Colonic mucosa (tissue), 4 donors: Measurements from ENCODE around the gene TBRG1. TPM values are rescaled to one million over a fixed set of nuclear protein-coding genes. Genes with fewer than 3 reads are reported as not detected.

Experiments used
- DNase-seq: peaks from one replicate; pipeline ENCODE4 v3.0.0-alpha.2; 2020
- H3K27ac ChIP-seq: fragments of 200-600 bp; one replicate; pipeline ENCODE4 v1.8.0; 2021
- H3K27me3 ChIP-seq: fragments of 200-600 bp; one replicate; pipeline ENCODE4 v1.8.0; 2021
- H3K36me3 ChIP-seq: fragments of 200-600 bp; one replicate; pipeline ENCODE4 v1.8.0; 2021
- H3K4me1 ChIP-seq: fragments of 200-600 bp; one replicate; pipeline ENCODE4 v1.8.0; 2021; ENCODE audit warnings: mild to moderate bottlenecking
- H3K4me3 ChIP-seq: fragments of 200-600 bp; one replicate; pipeline ENCODE4 v1.8.0; 2021
- H3K9ac ChIP-seq, 2 donors: one replicate each; pipeline ENCODE4 v1.7.0; 2013; ENCODE audit warnings: control low read depth in 2 of 2, low read depth in 2 of 2, low read length in 2 of 2
- H3K9me3 ChIP-seq: fragments of 200-600 bp; one replicate; pipeline ENCODE4 v1.8.0; 2021
- intact Hi-C: fragments of 100-400 bp; cut with DNase I; formaldehyde crosslinking; loops from one replicate; pipeline ENCODE4 v1.14.1; 2022
- total RNA-seq, 2 donors: library from RNA; stranded (reverse); fragmentation: NEBNext Ultra II Directional in 1 of 2; extraction: Animal tissue kit (Norgen Biotek cat#: 25700) in 1 of 2; gene quantifications; one replicate each; pipeline ENCODE4 v1.2.1, GENCODE V29; 2021
- TF ChIP-seq, protein P1 (sequence below): fragments of 200-600 bp; IDR thresholded peaks from one replicate; pipeline ENCODE4 v1.8.0; 2022; ENCODE audit warnings: antibody characterized with exemption, mild to moderate bottlenecking
- donor health status: healthy.
- donor health status: DM: no; HTN: no; CAD: no.
- donor health status: DM: no; HTN: no; CAD: no.

The TBRG1 gene
- total RNA-seq, 2 donors from 2014 or later = 25.7 to 29.1 TPM

DNA sequence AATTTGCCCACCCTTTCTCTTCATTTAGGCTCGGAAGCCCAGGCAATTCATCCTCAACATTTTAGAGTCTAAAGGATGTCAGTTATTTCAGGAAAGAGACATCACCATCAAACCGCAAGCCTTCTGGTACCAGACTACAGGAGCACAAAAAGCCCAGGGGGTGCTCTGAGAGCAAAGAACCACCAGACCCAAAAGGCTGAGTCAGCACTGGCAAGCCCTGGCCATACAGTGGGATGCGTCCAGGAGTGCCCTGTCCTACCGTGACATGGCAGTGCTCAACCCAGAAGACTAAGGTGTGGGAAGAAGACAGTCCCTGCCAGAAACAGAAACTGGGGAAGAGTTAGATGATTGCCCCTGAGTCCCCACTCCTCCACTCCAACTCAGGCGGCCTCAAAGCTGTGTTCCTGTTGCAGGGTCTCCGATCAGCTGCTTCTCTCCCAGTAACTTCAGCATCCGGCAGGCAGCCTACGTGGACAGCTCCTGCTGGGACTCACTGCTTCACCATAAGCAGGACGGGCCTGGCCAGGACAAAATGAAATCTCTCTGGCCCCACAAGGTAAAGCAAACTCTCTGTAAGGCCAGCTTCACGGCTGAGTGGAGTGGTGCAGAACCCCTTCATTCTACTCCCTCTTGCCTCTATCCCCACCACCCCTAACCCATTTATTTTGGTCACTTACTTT, 10.0 kb upstream of the TBRG1 start:
- Histone ChIP-seq H3K36me3 (no peaks in the 10 kb centered on the region), H3K4me1 (no peaks in the 10 kb centered on the region), H3K27ac (no peak overlapping the region), H3K9me3 (no peaks in the 10 kb centered on the region), H3K4me3 (no peak overlapping the region), H3K27me3 (no peaks in the 10 kb centered on the region), H3K9ac (no peak overlapping the region)
- TF ChIP-seq, protein P1, sequence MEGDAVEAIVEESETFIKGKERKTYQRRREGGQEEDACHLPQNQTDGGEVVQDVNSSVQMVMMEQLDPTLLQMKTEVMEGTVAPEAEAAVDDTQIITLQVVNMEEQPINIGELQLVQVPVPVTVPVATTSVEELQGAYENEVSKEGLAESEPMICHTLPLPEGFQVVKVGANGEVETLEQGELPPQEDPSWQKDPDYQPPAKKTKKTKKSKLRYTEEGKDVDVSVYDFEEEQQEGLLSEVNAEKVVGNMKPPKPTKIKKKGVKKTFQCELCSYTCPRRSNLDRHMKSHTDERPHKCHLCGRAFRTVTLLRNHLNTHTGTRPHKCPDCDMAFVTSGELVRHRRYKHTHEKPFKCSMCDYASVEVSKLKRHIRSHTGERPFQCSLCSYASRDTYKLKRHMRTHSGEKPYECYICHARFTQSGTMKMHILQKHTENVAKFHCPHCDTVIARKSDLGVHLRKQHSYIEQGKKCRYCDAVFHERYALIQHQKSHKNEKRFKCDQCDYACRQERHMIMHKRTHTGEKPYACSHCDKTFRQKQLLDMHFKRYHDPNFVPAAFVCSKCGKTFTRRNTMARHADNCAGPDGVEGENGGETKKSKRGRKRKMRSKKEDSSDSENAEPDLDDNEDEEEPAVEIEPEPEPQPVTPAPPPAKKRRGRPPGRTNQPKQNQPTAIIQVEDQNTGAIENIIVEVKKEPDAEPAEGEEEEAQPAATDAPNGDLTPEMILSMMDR = no peak
- no peak for DNase-seq
- intact Hi-C loops = no loop called here

GRCh38 chr11:124618863-124619262, 3.8 kb upstream of the TBRG1 start:
- Histone ChIP-seq H3K9me3 (no peaks in the 10 kb centered on the region), H3K4me1 (peaks cover 2% of the 10 kb centered on the region), H3K36me3 (no peaks in the 10 kb centered on the region), H3K4me3 (no peak overlapping the region), H3K9ac (no peak overlapping the region), H3K27me3 (no peaks in the 10 kb centered on the region), H3K27ac (no peak overlapping the region)
- no peak for DNase-seq
- TF ChIP-seq, protein P1 = no peak
- intact Hi-C loops = no loop called here

- no peak overlapping the region for H3K27ac ChIP-seq
- peak overlapping the region; percentile 95 for H3K4me3 ChIP-seq
- H3K27me3 ChIP-seq = no peaks in the 10 kb centered on the region
- H3K36me3 ChIP-seq = no peaks in the 10 kb centered on the region
- TF ChIP-seq, protein P1 = no peak
- intact Hi-C loops = no loop called here
- peak overlapping the region in 1 of 2 donors; percentile 94 for H3K9ac ChIP-seq
- H3K4me1 ChIP-seq = peaks cover 4% of the 10 kb centered on the region
- no peaks in the 10 kb centered on the region for H3K9me3 ChIP-seq
- no peak for DNase-seq
Measured at GRCh38 chr11:124623861-124624525, 1.3 kb downstream of the TBRG1 start.

DNA sequence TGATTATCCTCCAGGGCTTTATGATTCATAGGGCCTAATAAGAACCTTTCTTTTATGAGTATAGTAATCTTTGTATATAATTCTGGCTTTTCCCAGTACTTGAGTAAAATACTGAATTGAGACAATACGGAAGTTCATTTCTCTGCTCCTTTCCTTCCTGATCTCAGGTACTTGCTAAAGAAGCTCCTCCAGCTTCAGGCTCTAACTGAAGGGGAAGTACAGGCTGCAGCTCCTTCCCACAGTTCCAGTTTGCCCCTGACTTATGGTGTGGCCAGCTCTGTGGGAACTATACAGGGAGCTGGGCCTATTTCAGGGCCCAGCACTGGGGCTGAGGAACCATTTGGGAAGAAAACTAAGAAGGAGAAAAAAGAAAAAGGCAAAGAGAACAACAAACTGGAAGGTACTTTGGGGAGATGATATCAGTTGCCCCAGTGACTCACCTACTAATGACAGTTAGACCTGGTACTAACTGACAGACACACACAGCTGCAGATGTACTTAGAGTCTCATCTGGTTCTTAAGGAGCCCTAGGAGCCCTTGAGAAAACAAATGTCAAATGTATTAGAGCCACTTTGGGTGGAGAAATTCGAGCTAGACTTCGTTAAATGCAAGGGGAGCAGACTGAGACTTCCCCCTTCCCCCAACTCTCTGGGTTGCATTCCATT, 3.0 kb downstream of the TBRG1 start:
- H3K9me3 ChIP-seq = no peaks in the 10 kb centered on the region
- no peaks in the 10 kb centered on the region for H3K27me3 ChIP-seq
- H3K27ac ChIP-seq = no peak overlapping the region
- peaks cover 4% of the 10 kb centered on the region for H3K4me1 ChIP-seq
- no peaks in the 10 kb centered on the region for H3K36me3 ChIP-seq
- no peak overlapping the region for H3K4me3 ChIP-seq
- DNase-seq = no peak
- TF ChIP-seq, protein P1 = no peak
- intact Hi-C loops = no loop called here
- H3K9ac ChIP-seq = no peak overlapping the region

GRCh38 chr11:124627546-124627945, 4.9 kb downstream of the TBRG1 start:
- Histone ChIP-seq H3K36me3 (peaks cover 14% of the 10 kb centered on the region), H3K9ac (no peak overlapping the region), H3K4me1 (peaks cover 4% of the 10 kb centered on the region), H3K27ac (no peak overlapping the region), H3K9me3 (no peaks in the 10 kb centered on the region), H3K4me3 (no peak overlapping the region), H3K27me3 (no peaks in the 10 kb centered on the region)
- intact Hi-C loops = no loop called here
- TF ChIP-seq, protein P1 = no peak
- no peak for DNase-seq
